ENCODE data around the gene ZP1. TPM values are rescaled to one million over a fixed set of nuclear protein-coding genes. Genes with fewer than 3 reads are reported as not detected.
"Not testable (repeated sequence)": the region's sequence is repeated elsewhere in the genome, so short reads cannot be mapped to it uniquely, and the experiment has no call there.

The ZP1 gene, protein sequence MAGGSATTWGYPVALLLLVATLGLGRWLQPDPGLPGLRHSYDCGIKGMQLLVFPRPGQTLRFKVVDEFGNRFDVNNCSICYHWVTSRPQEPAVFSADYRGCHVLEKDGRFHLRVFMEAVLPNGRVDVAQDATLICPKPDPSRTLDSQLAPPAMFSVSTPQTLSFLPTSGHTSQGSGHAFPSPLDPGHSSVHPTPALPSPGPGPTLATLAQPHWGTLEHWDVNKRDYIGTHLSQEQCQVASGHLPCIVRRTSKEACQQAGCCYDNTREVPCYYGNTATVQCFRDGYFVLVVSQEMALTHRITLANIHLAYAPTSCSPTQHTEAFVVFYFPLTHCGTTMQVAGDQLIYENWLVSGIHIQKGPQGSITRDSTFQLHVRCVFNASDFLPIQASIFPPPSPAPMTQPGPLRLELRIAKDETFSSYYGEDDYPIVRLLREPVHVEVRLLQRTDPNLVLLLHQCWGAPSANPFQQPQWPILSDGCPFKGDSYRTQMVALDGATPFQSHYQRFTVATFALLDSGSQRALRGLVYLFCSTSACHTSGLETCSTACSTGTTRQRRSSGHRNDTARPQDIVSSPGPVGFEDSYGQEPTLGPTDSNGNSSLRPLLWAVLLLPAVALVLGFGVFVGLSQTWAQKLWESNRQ
- not detected in 2 replicates for total RNA-seq

DNA sequence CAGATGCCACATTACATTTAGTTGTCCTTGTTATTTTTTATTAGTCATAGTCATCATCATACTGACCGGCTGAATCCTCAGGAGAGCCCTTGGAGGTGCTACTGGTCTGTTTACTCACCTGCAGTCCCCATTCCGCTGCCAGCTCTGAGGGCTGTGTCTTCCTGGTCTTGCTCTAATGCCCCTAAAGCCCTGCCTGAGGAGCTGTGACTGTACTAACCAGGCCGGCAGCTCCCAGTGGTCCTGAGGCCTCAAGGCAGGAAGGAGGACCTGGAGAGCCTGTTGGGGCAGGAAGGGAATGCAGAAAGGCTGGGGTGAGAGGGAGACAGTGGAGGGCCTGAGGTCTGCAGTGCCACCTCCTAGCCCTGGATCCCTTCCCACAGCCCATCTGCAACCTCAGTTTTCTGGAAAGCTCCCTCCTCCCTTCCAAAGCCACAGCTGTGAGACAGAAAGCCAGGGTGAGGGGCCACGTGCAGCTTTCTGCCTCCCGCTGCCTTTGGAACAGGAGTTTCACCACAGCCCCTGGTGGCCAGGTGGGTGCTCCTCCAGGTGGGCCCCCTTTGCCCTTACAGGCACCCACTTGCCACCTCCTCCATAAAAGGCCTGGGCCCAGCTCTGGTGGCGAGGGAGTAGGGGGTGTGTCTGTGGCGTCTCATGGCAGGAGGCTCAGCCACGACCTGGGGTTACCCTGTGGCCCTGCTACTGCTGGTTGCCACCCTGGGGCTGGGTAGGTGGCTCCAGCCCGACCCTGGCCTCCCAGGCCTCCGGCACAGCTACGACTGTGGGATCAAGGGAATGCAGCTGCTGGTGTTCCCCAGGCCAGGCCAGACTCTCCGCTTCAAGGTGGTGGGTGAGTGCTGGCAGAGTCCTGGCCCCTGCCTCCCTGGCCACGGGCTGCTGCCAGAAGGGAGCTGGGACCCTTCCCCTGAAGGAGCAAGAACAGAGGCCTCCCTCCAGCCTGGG lies at the start of gene ZP1:
TSS of gene ZP1 (plus strand) at position 632 of the 960 bp plus-strand sequence. CDS start at position 652, 20 bp downstream.
- no peak for DNase-seq (ENCODE audit: low read depth, low spot score)

DNA sequence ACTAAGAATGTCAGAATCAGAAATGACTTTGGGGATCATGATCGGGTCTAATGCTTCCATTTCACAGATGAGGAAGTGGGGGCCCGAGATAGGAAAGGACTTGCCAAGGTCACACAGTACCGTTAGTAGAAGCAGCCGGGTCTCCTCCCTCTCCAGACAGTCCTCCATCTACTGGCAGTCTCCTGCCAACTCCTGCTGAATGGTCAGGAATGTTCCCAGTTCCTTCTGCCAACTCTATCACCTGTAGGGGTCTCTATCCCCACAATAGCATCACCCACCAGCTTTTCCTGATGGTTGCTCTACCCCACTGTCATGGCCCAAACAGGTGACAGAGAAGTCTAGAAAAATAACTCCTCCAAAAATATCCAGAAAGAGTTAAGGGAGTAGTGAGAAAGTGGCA lies 49.3 kb upstream of the ZP1 start:
- no peak for DNase-seq (ENCODE audit: low read depth, low spot score)

DNA sequence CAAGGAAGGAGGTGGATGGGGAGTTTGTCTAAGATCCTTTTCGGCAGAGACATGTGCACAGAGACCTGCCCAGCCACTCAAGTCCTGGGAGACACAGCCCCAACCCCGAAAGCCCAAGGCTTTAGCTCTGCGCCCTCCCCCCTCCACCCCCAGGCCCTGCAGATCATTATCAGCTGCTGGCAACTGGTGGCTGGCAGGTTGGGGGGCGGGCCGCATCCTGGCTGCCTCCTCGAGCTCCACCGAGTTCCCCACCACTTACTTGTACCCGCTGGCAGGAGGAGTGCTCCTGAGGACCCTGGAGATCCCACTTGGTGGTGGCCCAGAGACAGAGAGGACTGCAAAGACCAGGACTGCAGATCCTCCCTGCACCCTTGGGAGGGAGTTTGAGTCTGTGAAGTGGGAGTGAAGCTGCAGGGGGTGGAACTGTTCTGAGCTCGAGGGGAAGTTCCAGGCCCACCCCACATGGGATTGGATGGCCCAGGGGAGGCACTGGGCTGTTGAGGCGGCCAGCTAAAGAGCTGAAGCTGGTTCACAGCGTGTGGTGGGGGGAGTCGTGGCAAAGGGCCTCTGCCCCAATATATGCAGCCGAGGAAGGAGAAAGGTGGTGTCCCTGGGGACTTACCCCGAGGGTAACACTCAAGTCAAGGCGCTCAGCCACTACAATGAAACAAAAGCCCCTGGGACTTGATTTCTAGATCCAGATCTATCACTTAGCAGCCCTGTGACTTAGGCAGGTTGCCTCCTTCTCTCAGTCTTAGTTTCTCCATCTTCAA lies 45.3 kb upstream of the ZP1 start:
- no peak for DNase-seq (ENCODE audit: low read depth, low spot score)

DNA sequence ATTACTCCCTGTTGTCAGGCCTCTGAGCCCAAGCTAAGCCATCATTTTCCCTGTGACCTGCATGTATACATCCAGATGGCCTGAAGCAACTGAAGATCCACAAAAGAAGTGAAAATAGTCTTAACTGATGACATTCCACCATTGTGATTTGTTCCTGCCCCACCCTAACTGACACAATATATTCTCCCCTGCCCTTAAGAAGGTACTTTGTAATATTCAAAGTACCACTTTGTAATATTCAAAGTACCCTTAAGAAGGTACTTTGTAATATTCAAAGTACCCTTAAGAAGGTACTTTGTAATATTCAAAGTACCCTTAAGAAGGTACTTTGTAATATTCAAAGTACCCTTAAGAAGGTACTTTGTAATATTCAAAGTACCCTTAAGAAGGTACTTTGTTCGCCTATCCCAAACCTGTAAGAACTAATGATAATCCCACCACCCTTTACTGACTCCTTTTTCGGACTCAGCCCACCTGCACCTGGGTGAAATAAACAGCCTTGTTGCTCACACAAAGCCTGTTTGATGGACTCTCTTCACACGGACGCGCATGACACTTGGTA lies 43.5 kb upstream of the ZP1 start:
- DNase-seq (ENCODE audit: low read depth, low spot score): not testable (repeated sequence)

DNA sequence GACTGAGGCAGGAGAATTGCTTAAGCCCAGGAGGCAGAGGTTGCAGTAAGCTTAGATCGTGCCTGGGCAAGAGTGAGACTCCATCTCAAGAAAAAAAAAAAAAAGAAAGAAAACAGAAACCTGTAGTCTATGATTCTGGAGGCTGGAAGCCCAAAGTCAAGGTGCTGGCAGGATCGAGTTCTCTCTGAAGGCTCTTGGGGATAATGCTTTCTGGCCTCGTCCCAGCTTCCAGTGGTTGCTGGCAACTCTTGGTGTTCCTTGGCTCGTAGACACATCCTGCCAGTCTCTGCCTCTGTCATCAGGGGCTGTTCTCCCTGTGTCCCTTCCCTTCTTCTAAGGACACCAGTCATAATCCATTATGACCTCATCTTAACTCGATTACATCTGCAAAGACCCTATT lies 42.2 kb upstream of the ZP1 start:
- no peak for DNase-seq (ENCODE audit: low read depth, low spot score)

DNA sequence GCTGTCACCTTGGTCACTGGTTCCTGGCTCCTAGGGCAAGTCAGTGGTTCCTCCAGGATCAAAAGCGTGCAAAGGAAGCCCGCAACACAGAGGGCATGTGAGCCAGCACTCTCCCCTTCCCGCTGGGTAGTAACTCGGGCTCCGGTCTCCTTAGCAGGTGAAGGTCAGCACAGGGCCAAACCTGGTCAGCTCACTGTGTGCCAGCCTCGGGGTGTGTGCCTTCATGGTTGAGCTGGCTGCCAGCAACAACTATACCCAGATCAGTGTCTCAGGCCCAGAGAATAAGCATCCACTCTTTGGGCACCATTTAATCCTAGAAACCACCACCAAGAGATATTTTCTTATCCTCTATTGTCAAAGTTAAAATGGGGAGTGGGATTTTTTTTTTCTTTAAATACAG lies 41.6 kb upstream of the ZP1 start:
- DNase-seq (ENCODE audit: low read depth, low spot score): no peak

DNA sequence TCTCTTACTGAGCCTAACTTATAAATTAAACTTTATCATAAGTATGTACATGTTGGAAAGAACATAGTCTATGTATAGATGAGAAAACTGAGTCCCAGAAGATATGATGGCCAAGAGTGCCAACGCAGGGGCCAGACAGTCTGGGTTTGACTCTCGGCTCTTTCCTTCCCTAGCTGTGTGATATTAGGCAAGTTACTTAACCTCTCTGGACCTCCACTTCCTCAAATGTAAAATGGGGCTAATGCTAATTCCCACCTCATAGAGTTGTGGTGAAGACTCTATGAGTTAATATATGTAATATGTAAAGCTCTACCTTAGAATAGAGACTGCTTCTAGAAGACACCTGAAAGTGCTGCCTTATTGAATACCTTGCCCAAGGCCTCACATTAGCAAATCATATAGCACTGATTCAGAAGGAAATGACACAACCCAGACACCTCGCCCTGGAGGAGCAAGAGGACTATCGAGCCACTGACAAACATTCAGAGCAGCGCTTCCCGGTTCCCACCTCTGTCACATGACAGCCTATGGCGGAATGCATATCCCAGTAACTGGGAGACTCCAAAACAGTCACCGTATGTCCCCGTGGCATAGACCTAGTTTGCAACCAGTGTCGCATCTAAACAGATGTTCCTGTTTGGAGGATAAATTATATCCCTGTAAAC lies 36.7 kb upstream of the ZP1 start:
- no peak for DNase-seq (ENCODE audit: low read depth, low spot score)

DNA sequence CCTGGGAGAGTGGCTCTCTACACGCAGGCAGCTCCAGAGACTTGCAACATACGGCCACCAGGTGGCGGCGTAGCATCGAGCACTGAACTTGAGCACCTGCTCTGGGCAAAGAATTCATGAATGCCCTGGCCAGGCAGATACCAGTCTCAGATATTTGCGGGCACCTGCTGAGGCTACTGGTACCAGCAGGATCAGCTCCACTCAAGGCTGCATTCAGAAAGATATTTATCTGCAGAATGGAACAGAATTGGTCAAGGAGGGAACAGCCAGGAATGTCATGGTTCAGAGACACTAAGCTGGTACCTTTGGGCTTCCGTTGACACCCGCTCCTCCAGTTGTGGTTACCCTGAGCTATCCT lies 36.2 kb upstream of the ZP1 start:
- DNase-seq (ENCODE audit: low read depth, low spot score): peak; percentile 44

DNA sequence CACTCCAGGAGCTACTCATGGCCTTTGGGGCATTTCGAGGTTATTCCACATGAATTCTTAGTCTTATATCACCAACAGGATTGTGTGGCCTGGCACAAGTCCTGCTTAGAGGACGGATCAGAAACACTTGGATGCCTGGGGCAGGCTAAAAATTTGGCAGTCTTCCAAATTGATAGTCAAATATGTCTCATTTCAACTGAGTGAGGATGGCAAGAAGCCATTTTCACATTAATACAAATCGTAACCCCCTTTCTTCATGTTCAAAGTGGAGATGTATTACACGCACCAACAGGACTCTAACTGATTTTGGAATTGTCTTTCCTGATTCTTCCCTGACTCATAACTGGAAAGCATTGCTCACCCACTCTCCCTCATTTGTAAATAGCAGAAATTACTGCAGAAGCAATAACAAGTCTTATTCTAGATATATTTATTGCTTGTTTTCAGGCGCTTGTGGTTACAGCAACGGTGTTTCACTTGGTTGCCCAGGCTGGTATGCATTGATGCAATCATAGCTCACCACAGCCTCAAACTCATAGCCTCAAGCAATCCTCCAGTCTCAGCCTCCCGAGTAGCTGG lies 35.8 kb upstream of the ZP1 start:
- DNase-seq (ENCODE audit: low read depth, low spot score): no peak

DNA sequence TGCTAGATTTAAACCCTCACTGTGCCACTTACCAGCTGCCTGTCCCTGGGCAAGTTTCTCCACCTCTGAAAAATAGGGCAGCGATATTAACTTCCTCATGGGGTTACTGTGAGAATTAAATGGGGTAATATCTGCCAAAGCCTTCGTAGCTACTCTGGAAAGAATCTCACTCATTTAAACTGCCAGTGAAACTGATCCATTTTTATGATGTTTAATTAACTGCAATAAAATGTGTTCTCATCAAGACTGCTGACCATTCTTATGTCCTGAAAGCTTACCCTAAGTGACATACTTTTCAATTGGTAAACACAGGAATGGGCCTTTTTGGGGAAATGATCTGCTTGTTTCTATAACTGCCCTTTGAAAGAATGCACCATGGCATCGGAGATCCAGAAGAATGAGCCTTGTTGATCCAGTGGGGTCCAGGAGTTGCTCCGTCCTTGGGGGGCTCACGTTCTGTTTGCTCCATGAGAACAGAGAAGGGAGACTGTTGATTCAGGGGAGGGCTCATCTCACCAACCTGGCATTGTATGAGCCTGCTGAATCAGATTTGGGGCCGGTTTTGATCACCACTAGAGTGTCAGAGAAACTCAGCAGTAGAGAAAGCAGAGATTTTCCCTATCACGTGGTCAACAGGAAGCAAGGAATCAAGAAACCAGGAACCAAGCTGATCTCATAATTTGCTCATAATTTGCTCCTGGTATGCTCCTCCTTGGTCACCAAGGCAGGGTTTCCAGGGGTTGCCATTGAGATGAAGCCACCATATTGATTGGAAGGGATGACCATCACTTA lies 32.4 kb upstream of the ZP1 start:
- DNase-seq (ENCODE audit: low read depth, low spot score): no peak

DNA sequence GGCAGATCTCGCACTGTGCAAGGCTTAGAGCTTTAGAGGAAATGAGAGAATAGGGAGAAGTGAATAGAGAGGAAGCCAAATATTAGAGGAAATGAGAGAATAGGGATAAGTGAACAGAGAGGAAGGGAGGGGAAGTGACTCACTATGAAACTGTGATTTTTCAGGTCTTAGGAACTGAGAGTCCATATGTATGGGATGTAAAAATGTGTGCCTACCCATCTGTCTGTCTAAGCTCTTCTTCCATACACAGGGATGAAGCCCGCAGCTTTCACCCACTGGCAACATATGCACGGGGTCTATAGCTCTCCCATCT lies 31.9 kb upstream of the ZP1 start:
- DNase-seq (ENCODE audit: low read depth, low spot score): peak; percentile 65

DNA sequence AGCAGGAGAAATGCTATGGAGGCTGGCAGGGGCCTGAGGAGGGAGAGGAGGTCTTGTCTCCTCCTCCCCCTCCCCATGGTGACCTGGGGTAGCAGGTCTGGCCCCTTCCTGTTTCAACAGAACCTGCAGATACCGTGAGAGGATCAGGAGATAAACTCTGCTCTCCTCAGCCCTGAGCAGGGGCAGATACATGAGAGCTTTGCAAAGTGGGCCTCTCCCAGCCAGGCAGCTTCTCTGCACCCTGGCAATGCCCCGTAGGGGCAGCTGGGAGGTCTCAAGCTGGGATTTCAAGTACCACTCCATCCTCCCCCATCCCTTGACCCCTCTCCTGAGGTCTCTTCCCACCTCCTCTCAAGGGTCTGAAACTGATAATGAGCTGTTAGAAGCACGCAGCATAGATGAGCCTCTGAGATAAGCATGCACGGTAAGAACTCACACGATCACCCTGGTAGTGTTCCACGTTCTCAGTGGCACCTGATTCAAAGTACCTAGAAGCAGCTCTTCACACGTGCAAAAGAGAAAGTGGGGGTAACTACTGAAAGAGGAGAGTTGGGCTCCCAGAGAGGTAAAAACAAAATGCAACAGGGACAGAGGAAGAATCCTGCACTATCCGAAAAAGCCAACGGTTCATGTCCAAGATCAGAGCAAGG lies 30.4 kb upstream of the ZP1 start:
- no peak for DNase-seq (ENCODE audit: low read depth, low spot score)

DNA sequence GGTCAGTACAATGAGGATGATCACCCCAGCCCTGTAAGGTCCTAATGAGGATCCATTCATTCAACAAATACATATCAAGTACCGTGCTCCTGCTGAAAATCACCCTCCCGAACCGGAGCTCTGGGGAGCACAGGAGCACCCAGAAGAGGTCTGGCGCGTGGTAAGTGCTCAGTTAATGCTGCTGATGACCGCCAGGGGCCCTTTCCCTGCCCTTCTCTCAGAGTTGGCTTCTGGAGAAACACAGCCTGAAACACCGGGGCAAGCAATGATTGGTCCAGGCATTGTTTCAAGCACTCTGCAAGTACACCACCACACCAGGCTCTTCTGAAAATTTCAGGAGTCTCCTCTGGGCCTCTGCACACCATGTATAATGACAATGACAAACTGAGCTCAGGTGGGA lies 29.2 kb upstream of the ZP1 start:
- DNase-seq (ENCODE audit: low read depth, low spot score): no peak

DNA sequence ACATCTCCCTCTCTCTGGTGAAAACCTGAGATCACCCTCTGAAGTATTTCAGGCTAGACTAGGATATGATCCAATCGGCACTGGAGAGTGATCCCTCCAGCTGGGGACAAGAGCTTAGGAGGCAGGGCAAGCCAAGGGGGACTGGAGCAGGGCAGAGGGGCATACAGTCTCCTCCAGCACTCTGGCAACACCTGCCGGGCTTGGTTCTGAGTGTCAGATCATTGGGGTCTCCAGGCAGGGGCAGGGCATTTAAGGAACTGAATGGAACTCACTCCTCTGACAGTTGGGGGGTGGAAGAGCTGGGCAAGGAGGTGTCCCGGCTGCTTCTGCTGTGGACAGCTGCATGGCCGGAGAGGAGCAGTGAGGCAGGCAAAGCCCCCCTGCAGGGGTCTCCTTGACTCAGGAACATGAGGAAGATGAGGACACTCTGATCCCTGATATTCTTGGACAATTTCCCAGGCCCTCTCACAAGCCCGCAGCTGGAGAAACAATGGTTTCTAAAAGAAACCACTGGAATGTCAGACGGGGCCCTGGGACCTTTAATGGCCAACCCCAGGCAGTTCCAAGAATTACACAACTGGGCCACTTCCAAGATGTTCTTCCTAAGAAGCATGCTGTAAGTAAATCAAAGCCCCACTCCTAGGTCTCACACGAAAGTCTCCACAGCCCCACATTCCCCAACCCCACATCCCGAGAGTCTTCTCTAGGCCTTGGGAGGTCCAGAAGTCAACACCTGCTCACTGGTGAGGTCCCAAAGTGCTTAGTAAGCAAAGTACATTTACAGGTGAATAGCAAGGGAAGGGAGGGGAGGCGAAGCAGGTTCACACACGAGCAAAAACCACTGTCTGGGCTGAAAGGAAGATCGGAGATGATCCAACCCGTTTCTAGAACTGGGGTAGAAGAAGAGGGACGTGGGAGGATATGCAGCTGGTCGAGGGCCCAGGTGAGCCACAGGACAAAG lies 26.6 kb upstream of the ZP1 start:
- peak; percentile 30 for DNase-seq (ENCODE audit: low read depth, low spot score)

DNA sequence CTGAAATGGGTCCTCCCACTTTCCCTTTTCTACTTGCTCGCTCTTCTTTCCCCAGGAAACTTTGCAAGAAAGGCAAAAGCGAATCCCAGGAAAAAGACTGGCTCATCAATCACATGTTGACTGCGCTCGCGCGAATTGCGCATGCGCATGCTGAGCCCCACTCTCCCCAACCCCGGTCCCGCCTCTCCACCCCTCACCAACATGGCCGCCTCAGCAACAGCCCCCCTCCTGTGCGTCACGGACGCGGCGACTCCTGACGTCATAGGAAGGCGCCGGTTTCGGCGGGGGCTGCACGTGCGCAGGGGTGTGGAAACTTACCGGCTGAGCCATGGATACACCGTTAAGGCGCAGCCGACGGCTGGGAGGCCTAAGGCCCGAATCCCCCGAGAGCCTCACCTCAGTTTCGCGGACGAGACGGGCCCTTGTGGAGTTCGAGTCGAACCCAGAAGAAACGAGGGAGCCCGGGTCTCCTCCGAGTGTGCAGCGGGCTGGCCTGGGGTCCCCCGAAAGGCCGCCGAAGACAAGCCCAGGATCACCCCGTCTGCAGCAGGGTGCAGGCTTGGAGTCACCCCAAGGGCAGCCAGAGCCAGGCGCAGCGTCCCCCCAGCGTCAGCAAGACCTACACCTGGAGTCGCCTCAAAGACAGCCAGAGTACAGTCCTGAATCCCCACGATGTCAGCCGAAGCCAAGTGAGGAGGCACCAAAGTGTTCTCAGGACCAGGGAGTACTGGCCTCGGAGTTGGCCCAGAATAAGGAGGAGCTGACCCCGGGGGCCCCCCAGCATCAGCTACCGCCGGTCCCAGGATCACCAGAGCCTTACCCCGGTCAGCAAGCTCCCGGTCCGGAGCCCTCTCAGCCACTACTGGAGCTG lies 25.3 kb upstream of the ZP1 start, which contains the start of gene CCDC86:
TSS of gene CCDC86 (plus strand) at position 317 of the 871 bp plus-strand sequence. CDS start at position 329, 12 bp downstream.
- DNase-seq (ENCODE audit: low read depth, low spot score): peak; percentile 89

Data from pulmonary artery endothelial cell (primary cell).